Caco-2 (cell line): ENCODE results near the gene ELOVL1. TPM values are rescaled to one million over a fixed set of nuclear protein-coding genes. Genes with fewer than 3 reads are reported as not detected.

Experiments
- Bru-seq: library from RNA; stranded (reverse); fragments of 400-500 nt; gene quantifications from one replicate; lab custom pipeline; 2021; lab: Mats Ljungman, UMichigan
- BruChase-seq, 2 experiments: library from RNA; stranded (reverse); fragments of 400-500 nt; gene quantifications; one replicate each; lab custom pipeline; 2021; lab: Mats Ljungman, UMichigan
- BruUV-seq: library from RNA; stranded (reverse); fragments of 400-500 nt; replicated peaks from 2 replicates; lab custom pipeline; 2021; lab: Mats Ljungman, UMichigan
- CTCF ChIA-PET: fragments of 300-600 bp; sonication (Branson Sonifier 250); formaldehyde crosslinking; loops from one replicate; lab custom pipeline; 2022; ENCODE audit warnings: antibody characterized with exemption; lab: Charles Lee
- POLR2A ChIA-PET: fragments of 300-600 bp; sonication (Branson Sonifier 250); formaldehyde crosslinking; loops from one replicate; lab custom pipeline; 2022; ENCODE audit warnings: antibody characterized with exemption; lab: Charles Lee
- DNase-seq, 2 experiments: peaks; one replicate each; pipeline versions ENCODE4 v3.0.0 to v3.0.0-alpha.2; 2020 to 2022
- H3K27me3 ChIP-seq: replicated peaks from 2 replicates; pipeline ENCODE4 v1.6.0; 2011; ENCODE audit warnings: low read length; ENCODE audit not compliant: control insufficient read depth, insufficient read depth
- H3K36me3 ChIP-seq: 2 replicates; pipeline ENCODE4 v1.5.1; 2011; ENCODE audit warnings: low read length; ENCODE audit not compliant: control insufficient read depth, insufficient read depth
- H3K4me1 ChIP-seq: fragments of 250-450 bp; sonication (Bioruptor Pico); 2 replicates; pipeline ENCODE4 v1.5.1; 2020; ENCODE audit warnings: mild to moderate bottlenecking
- H3K4me3 ChIP-seq: 2 replicates; pipeline ENCODE4 v1.5.1; 2011; ENCODE audit warnings: low read depth, mild to moderate bottlenecking, control low read depth, low read length
- H3K9me3 ChIP-seq: fragments of 250-450 bp; sonication (Bioruptor Pico); 2 replicates; pipeline ENCODE4 v1.5.1; 2020; ENCODE audit warnings: mild to moderate bottlenecking, moderate library complexity
- H3K27ac Mint-ChIP-seq: one replicate; pipeline ENCODE4 v1.8.0; 2022; ENCODE audit warnings: mixed read lengths; ENCODE audit not compliant: unreplicated experiment
- H3K27me3 Mint-ChIP-seq: one replicate; pipeline ENCODE4 v1.8.0; 2022; ENCODE audit warnings: mixed read lengths; ENCODE audit not compliant: insufficient read depth, unreplicated experiment
- H3K36me3 Mint-ChIP-seq: one replicate; pipeline ENCODE4 v1.8.0; 2022; ENCODE audit warnings: mild to moderate bottlenecking, mixed read lengths; ENCODE audit not compliant: insufficient read depth, unreplicated experiment
- H3K4me1 Mint-ChIP-seq: one replicate; pipeline ENCODE4 v1.8.0; 2022; ENCODE audit warnings: low read depth, mixed read lengths; ENCODE audit not compliant: unreplicated experiment
- H3K4me3 Mint-ChIP-seq: one replicate; pipeline ENCODE4 v1.8.0; 2022; ENCODE audit warnings: mild to moderate bottlenecking, moderate library complexity, mixed read lengths; ENCODE audit not compliant: unreplicated experiment
- H3K9me3 Mint-ChIP-seq: one replicate; pipeline ENCODE4 v1.8.0; 2022; ENCODE audit warnings: mixed read lengths; ENCODE audit not compliant: unreplicated experiment
- CTCF ChIP-seq, 2 experiments: fragments of 200-600 bp in 1 of 2; IDR thresholded peaks; 1 replicate in 1 of 2; 2 replicates in 1 of 2; pipeline versions ENCODE4 v1.5.1 to v1.8.0; 2011 to 2022; ENCODE audit warnings: antibody characterized with exemption in 1 of 2, control low read depth in 1 of 2, inconsistent platforms in 1 of 2, low read depth in 1 of 2, low read length in 1 of 2, mild to moderate bottlenecking in 1 of 2, moderate library complexity in 1 of 2; ENCODE audit not compliant: insufficient read depth in 1 of 2, severe bottlenecking in 1 of 2, unreplicated experiment in 1 of 2
- intact Hi-C: fragments of 100-400 bp; cut with micrococcal nuclease; formaldehyde crosslinking; loops from one replicate; pipeline ENCODE4 v1.10.0; 2022; ENCODE audit not compliant: unreplicated experiment
- long read RNA-seq: library from polyadenylated mRNA; stranded (forward); transcript quantifications from one replicate; pipeline ENCODE4 v2.0.0, GENCODE V29; 2022
- total RNA-seq: library from RNA; stranded (reverse); gene quantifications from 2 replicates; pipeline ENCODE4 v1.2.3, GENCODE V29; 2022

Gene ELOVL1
- total RNA-seq (66.8 and 67.1 TPM in 2 replicates), Bru-seq, nascent RNA (percentile 69 among the genes with signal in this experiment), BruChase-seq, experiment 1, labeled RNA remaining after a 2-hour chase (percentile 86 among the genes with signal in this experiment), BruChase-seq, experiment 2, labeled RNA remaining after a 6-hour chase (percentile 95 among the genes with signal in this experiment)
- long read RNA-seq, transcript ELOVL1-201 (8 exons, 1,477 nt): major isoform, 34 of 46 reads
- long read RNA-seq, partial matches to known transcripts: 0 of 46 reads
- long read RNA-seq, other reads (novel, unspliced or antisense): 7 of 46 reads

- Histone ChIP-seq H3K4me1 (peaks cover 35% of the 10 kb centered on the region), H3K27me3 (no peaks in the 10 kb centered on the region), H3K9me3 (no peaks in the 10 kb centered on the region), H3K36me3 (peaks cover 4% of the 10 kb centered on the region), H3K4me3 (peak within 1 kb of the TSS; percentile 76)
- intact Hi-C loops: loop anchor here (1.0 kb wide), 2 partner anchors 21 to 46 kb away; partner anchors contain the start of genes MED8 and SZT2
- H3K27me3 Mint-ChIP-seq: no peaks in the 10 kb centered on the region
- DNase-seq: peak; percentile 89 to 93
- H3K4me3 Mint-ChIP-seq: peak within 1 kb of the TSS; percentile 79
- peaks cover 30% of the 10 kb centered on the region for H3K36me3 Mint-ChIP-seq
- H3K9me3 Mint-ChIP-seq: no peaks in the 10 kb centered on the region
- peak within 1 kb of the TSS; percentile 84 for H3K27ac Mint-ChIP-seq
- TF ChIP-seq CTCF (IDR thresholded peaks at IDR 0.05; ENCODE audit: insufficient read depth in 1 of 2, low read depth in 1 of 2, low read length in 1 of 2, severe bottlenecking in 1 of 2, unreplicated experiment in 1 of 2): peak in 1 of 2 experiments; percentile 15
- BruUV-seq: no TSS peak
- ChIA-PET CTCF (interaction anchor here (0.7 to 3.1 kb wide), 8 partner anchors 10 to 141 kb away, joined by 3 to 36 read pairs (median 4); partner anchors contain the start of genes C1orf210 and CDC20), POLR2A (interaction anchor here (0.6 to 2.8 kb wide), 10 partner anchors 8 to 282 kb away, joined by 3 to 19 read pairs (median 5); partner anchors contain the start of genes C1orf210, CDC20, MED8 and TMEM125)
- H3K4me1 Mint-ChIP-seq: peaks cover 25% of the 10 kb centered on the region
Measured at GRCh38 chr1:43367904-43368645, at the start of gene ELOVL1. ELOVL1 (minus strand) TSS chr1:43368011; CDS start chr1:43365609, 2,402 bp downstream.

GRCh38 chr1:43415901-43416300 is 48.1 kb upstream of the ELOVL1 start:
- H3K9me3 ChIP-seq: no peaks in the 10 kb centered on the region

More at GRCh38 chr1:43415901-43416300, 48.1 kb upstream of the ELOVL1 start:
- no peaks in the 10 kb centered on the region for H3K4me1 Mint-ChIP-seq
- Histone ChIP-seq H3K27me3 (no peaks in the 10 kb centered on the region), H3K4me3 (no peak overlapping the region), H3K36me3 (no peaks in the 10 kb centered on the region), H3K4me1 (no peaks in the 10 kb centered on the region)
- H3K36me3 Mint-ChIP-seq: no peaks in the 10 kb centered on the region
- H3K9me3 Mint-ChIP-seq: no peaks in the 10 kb centered on the region
- intact Hi-C loops: no loop called here
- H3K4me3 Mint-ChIP-seq: no peak overlapping the region
- H3K27ac Mint-ChIP-seq: no peak overlapping the region
- POLR2A ChIA-PET: no interaction called here
- CTCF ChIA-PET: interaction anchor here (2.4 kb wide), 1 partner anchor 189 kb away, joined by 38 read pairs; no protein-coding TSS in a partner anchor
- H3K27me3 Mint-ChIP-seq: no peaks in the 10 kb centered on the region
- no peak for DNase-seq
- TF ChIP-seq CTCF (IDR thresholded peaks at IDR 0.05; ENCODE audit: insufficient read depth in 1 of 2, low read depth in 1 of 2, low read length in 1 of 2, severe bottlenecking in 1 of 2, unreplicated experiment in 1 of 2): no peak
- no TSS peak for BruUV-seq
